Measurements from ENCODE around the gene KLF4.

DNA sequence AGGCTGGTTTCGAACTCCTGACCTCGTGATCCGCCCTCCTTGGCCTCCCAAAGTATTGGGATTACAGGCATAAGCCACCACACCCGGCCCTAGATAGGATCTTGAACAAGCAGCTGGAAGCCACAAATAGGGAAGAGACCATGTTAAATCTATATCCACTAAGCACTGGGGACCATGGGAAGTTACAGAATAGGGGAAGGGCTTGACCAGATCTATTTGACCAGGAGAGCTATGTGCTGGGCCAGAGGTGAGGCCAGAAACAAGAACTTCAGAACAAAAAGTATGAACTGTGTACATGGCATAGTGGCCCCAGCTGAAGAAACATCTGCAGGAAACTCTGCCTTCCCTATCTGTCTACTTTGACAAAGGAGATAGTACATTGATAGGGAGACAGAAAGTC lies 10.8 kb downstream of the KLF4 start:
- TF ChIP-seq, protein P1, sequence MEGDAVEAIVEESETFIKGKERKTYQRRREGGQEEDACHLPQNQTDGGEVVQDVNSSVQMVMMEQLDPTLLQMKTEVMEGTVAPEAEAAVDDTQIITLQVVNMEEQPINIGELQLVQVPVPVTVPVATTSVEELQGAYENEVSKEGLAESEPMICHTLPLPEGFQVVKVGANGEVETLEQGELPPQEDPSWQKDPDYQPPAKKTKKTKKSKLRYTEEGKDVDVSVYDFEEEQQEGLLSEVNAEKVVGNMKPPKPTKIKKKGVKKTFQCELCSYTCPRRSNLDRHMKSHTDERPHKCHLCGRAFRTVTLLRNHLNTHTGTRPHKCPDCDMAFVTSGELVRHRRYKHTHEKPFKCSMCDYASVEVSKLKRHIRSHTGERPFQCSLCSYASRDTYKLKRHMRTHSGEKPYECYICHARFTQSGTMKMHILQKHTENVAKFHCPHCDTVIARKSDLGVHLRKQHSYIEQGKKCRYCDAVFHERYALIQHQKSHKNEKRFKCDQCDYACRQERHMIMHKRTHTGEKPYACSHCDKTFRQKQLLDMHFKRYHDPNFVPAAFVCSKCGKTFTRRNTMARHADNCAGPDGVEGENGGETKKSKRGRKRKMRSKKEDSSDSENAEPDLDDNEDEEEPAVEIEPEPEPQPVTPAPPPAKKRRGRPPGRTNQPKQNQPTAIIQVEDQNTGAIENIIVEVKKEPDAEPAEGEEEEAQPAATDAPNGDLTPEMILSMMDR (IDR thresholded peaks at IDR 0.05), result no peak
- TF ChIP-seq POLR2AphosphoS5 (IDR thresholded peaks at IDR 0.05), result no peak

Data from upper lobe of left lung (tissue), 4 donors.